Trophoblast cell (in vitro differentiated cells and primary cell): ENCODE data around the gene RBM12.
"Not testable (repeated sequence)": the region's sequence is repeated elsewhere in the genome, so short reads cannot be mapped to it uniquely, and the experiment has no call there.

Source experiments
- DNase-seq, 2 donors: peaks; one replicate each; pipeline ENCODE4 v3.0.0-alpha.2; 2016
- H2AFZ ChIP-seq: 2 replicates; pipeline ENCODE4 v1.6.1; 2013; ENCODE audit warnings: low read length, moderate library complexity, mild to moderate bottlenecking; ENCODE audit not compliant: insufficient read depth, poor library complexity
- H2AK5ac ChIP-seq: 2 replicates; pipeline ENCODE4 v1.6.1; 2013; ENCODE audit warnings: mild to moderate bottlenecking, low read length
- H2BK120ac ChIP-seq: 2 replicates; pipeline ENCODE4 v1.6.1; 2013; ENCODE audit warnings: low read length, mild to moderate bottlenecking, moderate library complexity; ENCODE audit not compliant: insufficient read depth, poor library complexity
- H2BK12ac ChIP-seq: 2 replicates; pipeline ENCODE4 v1.6.1; 2013; ENCODE audit warnings: mild to moderate bottlenecking, low read length, moderate library complexity
- H2BK5ac ChIP-seq: 2 replicates; pipeline ENCODE4 v1.6.1; 2013; ENCODE audit warnings: low read length, low read depth, moderate library complexity, mild to moderate bottlenecking; ENCODE audit not compliant: poor library complexity
- H3K14ac ChIP-seq: 2 replicates; pipeline ENCODE4 v1.6.1; 2013; ENCODE audit warnings: mild to moderate bottlenecking, low read length
- H3K18ac ChIP-seq: 2 replicates; pipeline ENCODE4 v1.6.1; 2013; ENCODE audit warnings: mild to moderate bottlenecking, low read length
- H3K23ac ChIP-seq: 2 replicates; pipeline ENCODE4 v1.6.1; 2013; ENCODE audit warnings: low read length
- H3K27ac ChIP-seq: 2 replicates; pipeline ENCODE4 v1.5.1; 2013; ENCODE audit warnings: low read depth, mild to moderate bottlenecking, inconsistent platforms, low read length, moderate library complexity
- H3K27me3 ChIP-seq: 2 replicates; pipeline ENCODE4 v1.6.1; 2013; ENCODE audit warnings: inconsistent platforms, mild to moderate bottlenecking, low read length, moderate library complexity; ENCODE audit not compliant: insufficient read depth
- H3K36me3 ChIP-seq, 2 experiments: 1 replicate in 1 of 2; 2 replicates in 1 of 2; pipeline ENCODE4 v1.6.1; 2013; ENCODE audit warnings: low read length in 2 of 2, mild to moderate bottlenecking in 2 of 2, moderate library complexity in 1 of 2; ENCODE audit not compliant: insufficient read depth in 2 of 2, control insufficient read depth in 1 of 2
- H3K4ac ChIP-seq: 2 replicates; pipeline ENCODE4 v1.6.1; 2013; ENCODE audit warnings: low read depth, mild to moderate bottlenecking, low read length, moderate library complexity
- H3K4me1 ChIP-seq, 2 experiments: 1 replicate in 1 of 2; 2 replicates in 1 of 2; pipeline ENCODE4 v1.6.1; 2013; ENCODE audit warnings: low read length in 2 of 2, mild to moderate bottlenecking in 2 of 2, moderate library complexity in 1 of 2; ENCODE audit not compliant: insufficient read depth in 2 of 2, control insufficient read depth in 1 of 2
- H3K4me2 ChIP-seq: 2 replicates; pipeline ENCODE4 v1.6.1; 2013; ENCODE audit warnings: inconsistent platforms, mild to moderate bottlenecking, low read length, moderate library complexity
- H3K4me3 ChIP-seq: 2 replicates; pipeline ENCODE4 v1.5.1; 2013; ENCODE audit warnings: mild to moderate bottlenecking, low read depth, low read length, inconsistent platforms
- H3K79me1 ChIP-seq: one replicate; pipeline ENCODE4 v1.6.1; 2013; ENCODE audit warnings: low read length
- H3K79me2 ChIP-seq: 2 replicates; pipeline ENCODE4 v1.6.1; 2013; ENCODE audit warnings: low read length, mild to moderate bottlenecking; ENCODE audit not compliant: control insufficient read depth, insufficient read depth, poor library complexity
- H3K9ac ChIP-seq: 2 replicates; pipeline ENCODE4 v1.6.1; 2013; ENCODE audit warnings: mild to moderate bottlenecking, low read length
- H3K9me3 ChIP-seq: 2 replicates; pipeline ENCODE4 v1.6.1; 2013; ENCODE audit warnings: low read depth, mild to moderate bottlenecking, control low read depth, inconsistent platforms, low read length; ENCODE audit not compliant: insufficient read depth
- H4K12ac ChIP-seq: 2 replicates; pipeline ENCODE4 v1.6.1; 2013; ENCODE audit warnings: low read depth, mild to moderate bottlenecking, low read length, moderate library complexity
- H4K8ac ChIP-seq: 2 replicates; pipeline ENCODE4 v1.6.1; 2013; ENCODE audit warnings: low read depth, mild to moderate bottlenecking, low read length, moderate library complexity
- H4K91ac ChIP-seq: one replicate; pipeline ENCODE4 v1.6.1; 2013; ENCODE audit warnings: low read depth, mild to moderate bottlenecking, low read length, moderate library complexity
- WGBS: extraction: QIAGEN DNeasy Blood & Tissue Kit; methylation state at CpG from one replicate; pipeline ENCODE4 v1.1.7; 2013; ENCODE audit warnings: missing lambda C conversion rate; ENCODE audit not compliant: insufficient read length, insufficient coverage; ENCODE audit errors: extremely low coverage; 5-methylcytosine and 5-hydroxymethylcytosine counted together

RBM12 gene

DNA sequence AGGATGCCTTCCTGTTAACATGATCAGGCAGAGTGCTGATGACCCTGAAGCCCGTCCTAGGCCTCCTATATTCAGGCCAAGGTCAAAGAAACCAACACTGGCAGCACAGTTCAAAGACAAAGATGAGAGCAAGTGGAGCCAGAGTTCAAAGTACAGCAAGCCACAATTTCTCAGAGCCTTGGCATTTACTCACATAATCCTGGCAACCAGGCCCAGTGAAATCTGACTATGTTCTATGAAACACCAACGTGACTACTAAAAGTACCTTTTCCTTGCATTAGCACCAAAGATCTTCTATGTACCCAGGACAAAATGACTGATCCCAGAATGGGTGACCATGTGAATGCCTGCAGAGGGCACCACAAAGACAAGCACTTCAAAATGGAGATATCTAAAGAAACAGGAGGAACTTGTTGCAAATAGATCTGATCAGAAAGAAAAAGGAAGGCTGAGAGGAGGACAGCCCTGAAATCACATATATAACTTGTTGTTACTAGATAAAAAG, 30.6 kb upstream of the RBM12 start:
- no CpG with 5 or more reads among the region's 2 CpGs for WGBS
- Histone ChIP-seq H3K79me1 (peaks cover 7% of the 10 kb centered on the region), H2BK120ac (no peak overlapping the region), H3K4ac (no peak overlapping the region), H3K4me2 (no peak overlapping the region), H3K9me3 (no peaks in the 10 kb centered on the region), H3K36me3 (peaks cover 4 to 8% of the 10 kb centered on the region in 2 experiments), H3K14ac (no peak overlapping the region), H3K79me2 (peaks cover 8% of the 10 kb centered on the region), H2BK5ac (no peak overlapping the region), H3K4me1 (peaks cover 5 to 6% of the 10 kb centered on the region in 2 experiments), H3K4me3 (no peak overlapping the region), H4K12ac (no peak overlapping the region), H2AFZ (no peak overlapping the region), H2AK5ac (no peak overlapping the region), H3K27ac (no peak overlapping the region), H2BK12ac (no peak overlapping the region), H4K8ac (no peak overlapping the region), H4K91ac (no peak overlapping the region), H3K27me3 (no peaks in the 10 kb centered on the region), H3K18ac (no peak overlapping the region), H3K23ac (no peak overlapping the region), H3K9ac (no peak overlapping the region)
- no peak for DNase-seq

DNA sequence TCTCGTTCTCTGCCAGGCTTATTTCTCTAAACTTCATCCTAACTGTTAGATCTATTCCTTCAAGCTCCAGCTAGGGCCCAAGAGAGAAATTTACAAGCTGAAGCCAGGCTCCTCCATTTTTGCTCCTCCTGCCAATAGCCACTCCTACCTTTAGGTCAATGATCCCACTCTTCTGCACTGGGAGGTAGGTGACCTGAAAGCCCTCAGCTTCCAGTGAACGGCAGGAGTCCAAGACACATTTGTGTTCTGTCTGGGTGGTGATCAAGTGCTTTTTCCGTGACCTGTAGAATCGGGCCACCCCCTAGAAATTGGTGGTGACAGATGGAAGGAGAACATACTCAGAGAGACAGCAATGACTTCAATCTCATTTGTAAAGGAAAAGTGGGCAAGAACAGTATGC, 25.6 kb upstream of the RBM12 start:
- no peak overlapping the region for H2BK5ac ChIP-seq
- no peak overlapping the region for H2AK5ac ChIP-seq
- H4K12ac ChIP-seq: no peak overlapping the region
- H2BK12ac ChIP-seq: no peak overlapping the region
- H3K79me2 ChIP-seq: no peaks in the 10 kb centered on the region
- no peak overlapping the region for H3K4me3 ChIP-seq
- no peak overlapping the region for H2AFZ ChIP-seq
- H4K91ac ChIP-seq: no peak overlapping the region
- no peaks in the 10 kb centered on the region for H3K79me1 ChIP-seq
- no peak for DNase-seq
- WGBS: no CpG with 5 or more reads among the region's 4 CpGs
- H3K14ac ChIP-seq: no peak overlapping the region
- H3K9me3 ChIP-seq: peaks cover 5% of the 10 kb centered on the region
- no peaks in the 10 kb centered on the region for H3K4me1 ChIP-seq
- peaks cover 19 to 21% of the 10 kb centered on the region in 2 experiments for H3K36me3 ChIP-seq
- H3K27me3 ChIP-seq: no peaks in the 10 kb centered on the region
- H3K4me2 ChIP-seq: no peak overlapping the region
- no peak overlapping the region for H2BK120ac ChIP-seq
- no peak overlapping the region for H3K23ac ChIP-seq
- no peak overlapping the region for H3K9ac ChIP-seq
- H3K27ac ChIP-seq: no peak overlapping the region
- H4K8ac ChIP-seq: no peak overlapping the region
- H3K4ac ChIP-seq: no peak overlapping the region
- no peak overlapping the region for H3K18ac ChIP-seq

DNA sequence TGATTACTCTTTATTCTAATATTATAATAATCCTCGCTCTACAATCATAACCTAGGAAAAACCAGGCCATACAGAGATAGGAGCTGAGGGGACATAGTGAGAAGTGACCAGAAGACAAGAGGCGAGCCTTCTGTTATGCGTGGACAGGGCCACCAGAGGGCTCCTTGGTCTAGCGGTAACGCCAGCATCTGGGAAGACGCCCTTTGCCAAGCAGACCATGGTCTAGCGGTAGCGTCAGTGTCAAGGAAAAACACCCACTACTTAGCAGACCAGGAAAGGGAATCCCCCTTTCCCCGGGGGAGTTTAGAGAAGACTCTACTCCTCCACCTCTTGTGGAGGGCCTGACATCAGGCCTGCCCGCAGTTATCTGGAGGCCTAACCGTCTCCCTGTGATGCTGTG, 22.2 kb upstream of the RBM12 start:
- H3K23ac ChIP-seq, H4K91ac ChIP-seq, H3K27me3 ChIP-seq, H3K4ac ChIP-seq, H2BK5ac ChIP-seq, H3K9me3 ChIP-seq, H3K18ac ChIP-seq, H2BK12ac ChIP-seq, H3K4me1 ChIP-seq, H2AK5ac ChIP-seq, H4K12ac ChIP-seq, H4K8ac ChIP-seq, H2AFZ ChIP-seq, H3K9ac ChIP-seq, H3K79me1 ChIP-seq, H3K27ac ChIP-seq, H3K4me3 ChIP-seq, H2BK120ac ChIP-seq, H3K4me2 ChIP-seq, H3K79me2 ChIP-seq, H3K14ac ChIP-seq: not testable (repeated sequence)
- peak; percentile 39 to 74 for DNase-seq
- peaks cover 13 to 19% of the 10 kb centered on the region in 2 experiments for H3K36me3 ChIP-seq
- WGBS: no CpG with 5 or more reads among the region's 11 CpGs

GRCh38 chr20:35685368-35685767, 20.7 kb upstream of the RBM12 start:
- H4K8ac ChIP-seq, H3K79me2 ChIP-seq, H3K79me1 ChIP-seq, H3K9ac ChIP-seq, H2AK5ac ChIP-seq, H3K4me2 ChIP-seq, H2AFZ ChIP-seq, H3K27ac ChIP-seq, H3K9me3 ChIP-seq, H3K27me3 ChIP-seq, H2BK5ac ChIP-seq, H2BK12ac ChIP-seq, H4K12ac ChIP-seq, H4K91ac ChIP-seq, H3K18ac ChIP-seq, H2BK120ac ChIP-seq, H3K4me3 ChIP-seq, H3K14ac ChIP-seq, H3K4me1 ChIP-seq, H3K4ac ChIP-seq, DNase-seq, H3K23ac ChIP-seq: not testable (repeated sequence)
- WGBS: no CpG with 5 or more reads among the region's 9 CpGs
- peaks cover 11 to 19% of the 10 kb centered on the region in 2 experiments for H3K36me3 ChIP-seq
